SU-DHL-6 (cell line): Measurements from ENCODE around the gene GABBR1.
"Not testable (repeated sequence)": the region's sequence is repeated elsewhere in the genome, so short reads cannot be mapped to it uniquely, and the experiment has no call there.

Source experiments
- H2AFZ ChIP-seq: fragments of 200-600 bp; sonication (generic); 2 replicates; pipeline ENCODE4 v1.6.1; 2014; ENCODE audit warnings: low read depth, mild to moderate bottlenecking, moderate library complexity, mixed read lengths, antibody characterized with exemption, low read length; ENCODE audit not compliant: severe bottlenecking
- H3F3A ChIP-seq: fragments of 200-600 bp; shearing (Covaris generic); 2 replicates; pipeline ENCODE4 v1.6.0; 2016; ENCODE audit warnings: antibody characterized with exemption, mild to moderate bottlenecking; ENCODE audit not compliant: insufficient read depth
- H3K27ac ChIP-seq: fragments of 200-600 bp; sonication (generic); 2 replicates; pipeline ENCODE4 v1.5.1; 2016; ENCODE audit warnings: low read depth, mild to moderate bottlenecking, low read length, moderate library complexity, mixed read lengths
- H3K27me3 ChIP-seq: fragments of 200-600 bp; sonication (generic), shearing (Covaris generic); 2 replicates; pipeline ENCODE4 v1.6.0; 2014; ENCODE audit warnings: mild to moderate bottlenecking, low read length
- H3K36me3 ChIP-seq: fragments of 200-600 bp; sonication (generic); 2 replicates; pipeline ENCODE4 v1.6.1; 2014; ENCODE audit warnings: mild to moderate bottlenecking, low read length, mixed read lengths
- H3K4me2 ChIP-seq: fragments of 300-600, 200-600 bp; shearing (Covaris generic), sonication (generic); 2 replicates; pipeline ENCODE4 v1.6.0; 2014; ENCODE audit warnings: low read length, low read depth, mild to moderate bottlenecking; ENCODE audit not compliant: poor library complexity, severe bottlenecking
- H3K4me3 ChIP-seq: fragments of 200-600 bp; sonication (generic); 2 replicates; pipeline ENCODE4 v1.5.1; 2014; ENCODE audit warnings: antibody characterized with exemption, low read length, mild to moderate bottlenecking, mixed read lengths; ENCODE audit not compliant: insufficient read depth, poor library complexity, severe bottlenecking
- H3K79me2 ChIP-seq: fragments of 200-600 bp; sonication (generic); 2 replicates; pipeline ENCODE4 v1.6.1; 2014; ENCODE audit warnings: mild to moderate bottlenecking, low read length, moderate library complexity; ENCODE audit not compliant: insufficient read depth
- H3K9ac ChIP-seq: fragments of 200-600 bp; sonication (generic); 2 replicates; pipeline ENCODE4 v1.7.0; 2014; ENCODE audit warnings: mild to moderate bottlenecking, low read length
- H3K9me2 ChIP-seq: fragments of 200-600 bp; sonication (generic); replicated peaks from 2 replicates; pipeline ENCODE4 v1.6.1; 2014; ENCODE audit warnings: low read length; ENCODE audit not compliant: insufficient read depth
- H3K9me3 ChIP-seq: fragments of 200-600 bp; sonication (generic); 2 replicates; pipeline ENCODE4 v1.6.1; 2014; ENCODE audit warnings: low read length, mixed read lengths; ENCODE audit not compliant: insufficient read depth
- H4K20me1 ChIP-seq: fragments of 200-600 bp; sonication (generic); 2 replicates; pipeline ENCODE4 v1.6.1; 2014; ENCODE audit warnings: low read depth, mild to moderate bottlenecking, antibody characterized with exemption, low read length, moderate library complexity, mixed read lengths
- EZH2phosphoT487 ChIP-seq: fragments of 200-600 bp; sonication (generic), shearing (Covaris generic); conservative IDR thresholded peaks from 2 replicates; pipeline ENCODE4 v1.6.1; 2018; ENCODE audit warnings: mild to moderate bottlenecking, antibody characterized with exemption, low read length, moderate library complexity, mixed read lengths
- TF ChIP-seq, protein P1 (sequence below): fragments of 200-600 bp; sonication (generic); IDR thresholded peaks from one replicate; pipeline ENCODE4 v1.5.1; 2017; ENCODE audit warnings: antibody characterized with exemption, mild to moderate bottlenecking, low read length, moderate library complexity; ENCODE audit not compliant: insufficient read depth, poor library complexity, severe bottlenecking

The GABBR1 gene

DNA sequence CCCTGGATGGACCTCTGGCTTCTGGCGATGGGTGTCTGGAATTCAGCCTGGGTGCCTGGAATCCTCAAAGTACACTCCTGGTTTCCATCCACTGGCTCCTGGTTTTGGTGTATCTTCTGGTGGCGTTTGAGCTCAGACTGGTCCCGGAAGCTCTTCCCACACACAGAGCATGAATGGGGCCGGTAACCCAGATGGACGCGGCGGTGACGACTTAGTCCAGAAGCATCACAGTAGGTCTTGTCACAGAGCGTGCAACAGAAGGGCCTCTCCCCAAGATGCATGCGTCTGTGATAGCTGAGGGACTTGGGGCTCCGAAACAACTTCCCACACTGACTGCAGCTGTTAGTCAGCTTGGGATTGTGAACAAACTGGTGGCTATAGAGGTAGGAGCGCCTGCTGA is 40.2 kb upstream of the GABBR1 start:
- H3K27ac ChIP-seq: no peak overlapping the region
- H3K27me3 ChIP-seq: no peaks in the 10 kb centered on the region
- H2AFZ ChIP-seq: no peak overlapping the region
- no peaks in the 10 kb centered on the region for H3K9me3 ChIP-seq
- no peak overlapping the region for H3K4me3 ChIP-seq
- no peak for TF ChIP-seq EZH2phosphoT487
- TF ChIP-seq, protein P1, sequence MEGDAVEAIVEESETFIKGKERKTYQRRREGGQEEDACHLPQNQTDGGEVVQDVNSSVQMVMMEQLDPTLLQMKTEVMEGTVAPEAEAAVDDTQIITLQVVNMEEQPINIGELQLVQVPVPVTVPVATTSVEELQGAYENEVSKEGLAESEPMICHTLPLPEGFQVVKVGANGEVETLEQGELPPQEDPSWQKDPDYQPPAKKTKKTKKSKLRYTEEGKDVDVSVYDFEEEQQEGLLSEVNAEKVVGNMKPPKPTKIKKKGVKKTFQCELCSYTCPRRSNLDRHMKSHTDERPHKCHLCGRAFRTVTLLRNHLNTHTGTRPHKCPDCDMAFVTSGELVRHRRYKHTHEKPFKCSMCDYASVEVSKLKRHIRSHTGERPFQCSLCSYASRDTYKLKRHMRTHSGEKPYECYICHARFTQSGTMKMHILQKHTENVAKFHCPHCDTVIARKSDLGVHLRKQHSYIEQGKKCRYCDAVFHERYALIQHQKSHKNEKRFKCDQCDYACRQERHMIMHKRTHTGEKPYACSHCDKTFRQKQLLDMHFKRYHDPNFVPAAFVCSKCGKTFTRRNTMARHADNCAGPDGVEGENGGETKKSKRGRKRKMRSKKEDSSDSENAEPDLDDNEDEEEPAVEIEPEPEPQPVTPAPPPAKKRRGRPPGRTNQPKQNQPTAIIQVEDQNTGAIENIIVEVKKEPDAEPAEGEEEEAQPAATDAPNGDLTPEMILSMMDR: no peak
- no peak overlapping the region for H3K4me2 ChIP-seq
- no peaks in the 10 kb centered on the region for H3K9me2 ChIP-seq
- no peaks in the 10 kb centered on the region for H3K36me3 ChIP-seq
- H4K20me1 ChIP-seq: no peaks in the 10 kb centered on the region
- H3K9ac ChIP-seq: no peak overlapping the region
- H3K79me2 ChIP-seq: no peaks in the 10 kb centered on the region
- H3F3A ChIP-seq: no peaks in the 10 kb centered on the region

DNA sequence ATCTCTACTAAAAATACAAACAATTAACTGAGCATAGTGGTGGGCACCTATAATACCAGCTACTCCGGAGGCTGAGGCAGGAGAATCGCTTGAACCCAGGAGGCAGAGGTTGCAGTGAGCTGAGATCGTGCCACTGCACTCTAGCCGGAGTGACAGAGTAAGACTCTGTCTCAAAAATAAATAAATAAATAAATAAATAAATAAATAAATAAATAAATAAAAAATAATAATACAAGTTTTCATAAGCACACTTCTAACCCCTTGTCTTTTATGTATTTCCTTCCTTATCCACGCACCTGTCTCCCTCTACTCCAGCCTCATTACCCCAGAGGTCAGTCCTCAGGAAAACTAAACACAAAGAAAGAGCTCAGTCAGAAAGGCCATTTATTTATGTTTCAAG is 39.1 kb upstream of the GABBR1 start:
- not testable (repeated sequence) for H3K79me2 ChIP-seq, H3K9me3 ChIP-seq, H3K27me3 ChIP-seq, H3K4me2 ChIP-seq, H3K9ac ChIP-seq, H2AFZ ChIP-seq, H3F3A ChIP-seq, H3K9me2 ChIP-seq, H3K36me3 ChIP-seq, H3K4me3 ChIP-seq, H3K27ac ChIP-seq, H4K20me1 ChIP-seq

DNA sequence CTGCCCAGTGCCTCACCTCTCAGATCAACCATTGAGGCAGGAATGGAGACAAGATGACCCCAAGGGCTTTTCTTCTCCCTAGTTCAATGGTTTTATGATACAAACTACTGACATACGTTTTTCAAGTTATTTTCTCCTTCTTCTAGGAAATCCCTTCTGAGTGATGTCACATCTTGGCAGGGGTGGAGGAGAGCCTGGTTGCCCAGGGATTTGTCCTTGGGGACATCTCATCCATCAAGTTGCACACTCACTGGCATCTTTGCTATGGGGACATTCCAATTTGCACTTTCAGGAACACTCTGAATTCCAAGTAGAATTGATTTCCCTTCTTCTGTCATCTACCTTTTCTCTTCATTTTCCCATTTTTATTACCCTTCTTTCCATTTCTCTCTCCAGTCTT is 38.0 kb upstream of the GABBR1 start:
- Histone ChIP-seq H3K36me3 (no peaks in the 10 kb centered on the region), H3K4me3 (no peak overlapping the region), H3K79me2 (no peaks in the 10 kb centered on the region), H3F3A (no peaks in the 10 kb centered on the region), H3K27me3 (no peaks in the 10 kb centered on the region), H3K4me2 (no peak overlapping the region), H3K9me3 (no peaks in the 10 kb centered on the region), H3K9me2 (no peaks in the 10 kb centered on the region), H4K20me1 (no peaks in the 10 kb centered on the region), H3K27ac (no peak overlapping the region), H3K9ac (no peak overlapping the region), H2AFZ (no peak overlapping the region)
- no peak for TF ChIP-seq EZH2phosphoT487
- TF ChIP-seq, protein P1: no peak

DNA sequence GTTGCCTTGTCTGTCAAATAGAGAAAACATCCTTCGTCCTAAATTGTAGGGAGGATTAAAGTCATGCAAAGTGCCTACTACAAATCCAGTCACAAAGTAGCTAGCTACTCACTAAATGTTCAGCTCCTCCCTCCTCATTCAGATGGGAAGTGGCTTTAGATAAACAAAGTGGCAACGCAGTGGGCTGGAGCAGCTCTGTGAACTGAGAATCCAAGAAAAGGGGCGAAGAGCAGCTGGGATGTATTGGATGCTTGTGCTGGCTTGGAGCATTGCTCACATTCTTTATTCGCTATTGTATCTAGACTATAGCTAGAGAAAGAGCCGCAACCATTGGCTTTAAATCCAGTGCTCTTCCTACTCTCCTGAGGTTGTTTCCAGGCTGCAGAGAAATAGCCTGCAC is 34.2 kb upstream of the GABBR1 start:
- Histone ChIP-seq H3F3A (no peaks in the 10 kb centered on the region), H3K36me3 (no peaks in the 10 kb centered on the region), H3K9me3 (no peaks in the 10 kb centered on the region), H3K4me2 (no peak overlapping the region), H3K4me3 (no peak overlapping the region), H4K20me1 (no peaks in the 10 kb centered on the region), H3K27me3 (no peaks in the 10 kb centered on the region), H2AFZ (no peak overlapping the region), H3K9me2 (no peaks in the 10 kb centered on the region), H3K27ac (no peak overlapping the region), H3K79me2 (no peaks in the 10 kb centered on the region), H3K9ac (no peak overlapping the region)
- no peak for TF ChIP-seq EZH2phosphoT487
- TF ChIP-seq, protein P1: no peak
